Parathyroid adenoma (tissue), 2 donors: ENCODE results near the gene CNTNAP2.

Experiments used
- H2AFZ ChIP-seq: fragments of 300-600 bp; sonication (generic); one replicate; pipeline ENCODE4 v1.7.0; 2017; ENCODE audit warnings: antibody characterized with exemption, mild to moderate bottlenecking
- H3K27ac ChIP-seq: fragments of 300-600 bp; sonication (generic); one replicate; pipeline ENCODE4 v1.7.0; 2017
- H3K27me3 ChIP-seq: fragments of 300-600 bp; sonication (generic); one replicate; pipeline ENCODE4 v1.7.0; 2017; ENCODE audit warnings: low read length; ENCODE audit not compliant: control insufficient read depth, insufficient read depth
- H3K36me3 ChIP-seq: fragments of 300-600 bp; sonication (generic); one replicate; pipeline ENCODE4 v1.7.0; 2017; ENCODE audit warnings: low read length; ENCODE audit not compliant: control insufficient read depth, insufficient read depth
- H3K4me1 ChIP-seq: fragments of 300-600 bp; sonication (generic); one replicate; pipeline ENCODE4 v1.7.0; 2017; ENCODE audit warnings: control low read depth
- H3K4me2 ChIP-seq: fragments of 300-600 bp; sonication (generic); one replicate; pipeline ENCODE4 v1.7.0; 2017; ENCODE audit warnings: low read length
- H3K4me3 ChIP-seq: fragments of 300-600 bp; sonication (generic); one replicate; pipeline ENCODE4 v1.7.0; 2017; ENCODE audit warnings: low read depth, low read length
- H3K79me2 ChIP-seq: fragments of 300-600 bp; sonication (generic); one replicate; pipeline ENCODE4 v1.7.0; 2017; ENCODE audit warnings: control low read depth
- H3K9ac ChIP-seq: fragments of 300-600 bp; sonication (generic); one replicate; pipeline ENCODE4 v1.7.0; 2017; ENCODE audit warnings: mild to moderate bottlenecking
- H3K9me3 ChIP-seq: fragments of 300-600 bp; sonication (generic); one replicate; pipeline ENCODE4 v1.7.0; 2017; ENCODE audit warnings: low read length; ENCODE audit not compliant: control insufficient read depth
- TF ChIP-seq, protein P1 (sequence below): fragments of 300-600 bp; sonication (generic); IDR thresholded peaks from one replicate; pipeline ENCODE4 v1.7.0; 2017; ENCODE audit warnings: antibody characterized with exemption, mild to moderate bottlenecking
- donor health status: primary hyperparathyroidism.

Gene CNTNAP2

DNA sequence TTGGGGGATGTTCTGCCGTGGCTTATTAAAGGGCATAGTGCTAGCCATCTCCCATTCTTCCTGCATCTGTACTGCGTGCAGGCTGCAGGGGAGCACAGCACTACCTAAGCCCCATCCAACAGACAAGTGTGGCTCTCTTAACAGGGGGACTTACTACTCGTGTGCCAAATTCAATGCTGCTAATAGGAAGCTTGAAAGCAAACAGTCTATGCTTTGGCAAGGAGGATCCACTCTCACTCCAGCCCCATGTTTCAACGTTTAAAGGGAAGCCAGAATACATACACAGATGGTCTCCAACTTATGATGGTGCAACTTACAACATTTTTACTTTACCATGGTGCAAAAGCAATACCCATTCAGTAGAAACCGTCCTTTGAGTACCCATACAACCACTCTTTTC lies 2245.9 kb downstream of the CNTNAP2 start:
- Histone ChIP-seq H2AFZ (no peak overlapping the region), H3K9me3 (no peaks in the 10 kb centered on the region), H3K27me3 (no peaks in the 10 kb centered on the region), H3K36me3 (no peaks in the 10 kb centered on the region), H3K4me3 (no peak overlapping the region), H3K79me2 (no peaks in the 10 kb centered on the region), H3K9ac (no peak overlapping the region), H3K4me1 (no peaks in the 10 kb centered on the region), H3K4me2 (no peak overlapping the region), H3K27ac (no peak overlapping the region)
- TF ChIP-seq, protein P1, sequence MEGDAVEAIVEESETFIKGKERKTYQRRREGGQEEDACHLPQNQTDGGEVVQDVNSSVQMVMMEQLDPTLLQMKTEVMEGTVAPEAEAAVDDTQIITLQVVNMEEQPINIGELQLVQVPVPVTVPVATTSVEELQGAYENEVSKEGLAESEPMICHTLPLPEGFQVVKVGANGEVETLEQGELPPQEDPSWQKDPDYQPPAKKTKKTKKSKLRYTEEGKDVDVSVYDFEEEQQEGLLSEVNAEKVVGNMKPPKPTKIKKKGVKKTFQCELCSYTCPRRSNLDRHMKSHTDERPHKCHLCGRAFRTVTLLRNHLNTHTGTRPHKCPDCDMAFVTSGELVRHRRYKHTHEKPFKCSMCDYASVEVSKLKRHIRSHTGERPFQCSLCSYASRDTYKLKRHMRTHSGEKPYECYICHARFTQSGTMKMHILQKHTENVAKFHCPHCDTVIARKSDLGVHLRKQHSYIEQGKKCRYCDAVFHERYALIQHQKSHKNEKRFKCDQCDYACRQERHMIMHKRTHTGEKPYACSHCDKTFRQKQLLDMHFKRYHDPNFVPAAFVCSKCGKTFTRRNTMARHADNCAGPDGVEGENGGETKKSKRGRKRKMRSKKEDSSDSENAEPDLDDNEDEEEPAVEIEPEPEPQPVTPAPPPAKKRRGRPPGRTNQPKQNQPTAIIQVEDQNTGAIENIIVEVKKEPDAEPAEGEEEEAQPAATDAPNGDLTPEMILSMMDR, result no peak

- Histone ChIP-seq H3K4me3 (no peak overlapping the region), H3K27ac (no peak overlapping the region)
Measured at GRCh38 chr7:148367731-148368475, 2251.3 kb downstream of the CNTNAP2 start.

GRCh38 chr7:148368562-148368961 lies 2252.0 kb downstream of the CNTNAP2 start:
- H3K9me3 ChIP-seq, result no peaks in the 10 kb centered on the region
- H3K4me3 ChIP-seq, result no peak overlapping the region
- H3K9ac ChIP-seq, result no peak overlapping the region
- no peaks in the 10 kb centered on the region for H3K4me1 ChIP-seq
- no peak overlapping the region for H3K4me2 ChIP-seq
- H3K27me3 ChIP-seq, result no peaks in the 10 kb centered on the region
- no peaks in the 10 kb centered on the region for H3K36me3 ChIP-seq
- TF ChIP-seq, protein P1, result no peak
- H3K27ac ChIP-seq, result no peak overlapping the region
- H3K79me2 ChIP-seq, result no peaks in the 10 kb centered on the region
- no peak overlapping the region for H2AFZ ChIP-seq

More at GRCh38 chr7:148367731-148368475, 2251.3 kb downstream of the CNTNAP2 start:
- Histone ChIP-seq H3K79me2 (no peaks in the 10 kb centered on the region), H3K9ac (no peak overlapping the region), H3K4me1 (no peaks in the 10 kb centered on the region), H3K4me2 (no peak overlapping the region), H3K36me3 (no peaks in the 10 kb centered on the region), H2AFZ (no peak overlapping the region), H3K9me3 (no peaks in the 10 kb centered on the region), H3K27me3 (no peaks in the 10 kb centered on the region)
- TF ChIP-seq, protein P1, result no peak

GRCh38 chr7:148371280-148371937 lies 2254.8 kb downstream of the CNTNAP2 start:
- TF ChIP-seq, protein P1, result no peak
- H3K9ac ChIP-seq, result no peak overlapping the region
- no peaks in the 10 kb centered on the region for H3K79me2 ChIP-seq
- H3K36me3 ChIP-seq, result no peaks in the 10 kb centered on the region
- no peaks in the 10 kb centered on the region for H3K9me3 ChIP-seq
- no peaks in the 10 kb centered on the region for H3K4me1 ChIP-seq
- H3K27ac ChIP-seq, result no peak overlapping the region
- no peaks in the 10 kb centered on the region for H3K27me3 ChIP-seq
- H2AFZ ChIP-seq, result no peak overlapping the region
- no peak overlapping the region for H3K4me3 ChIP-seq
- no peak overlapping the region for H3K4me2 ChIP-seq
